ENCODE data around the gene STX16. TPM values are rescaled to one million over a fixed set of nuclear protein-coding genes. Genes with fewer than 3 reads are reported as not detected.

STX16 gene
- total RNA-seq, 1 donor = 52.8 TPM

- peak; percentile 80 to 91 (median 87) for DNase-seq (ENCODE audit: low read depth in 2 of 3, low spot score in 2 of 3)
These were observed 993 bp downstream of the STX16 start for GRCh38 chr20:58651946-58652605.

- DNase-seq (ENCODE audit: low read depth in 2 of 3, low spot score in 2 of 3) = peak in 1 of 3 donors; percentile 21
These were observed 1.7 kb downstream of the STX16 start for GRCh38 chr20:58652606-58653294.

- DNase-seq (ENCODE audit: low read depth in 2 of 3, low spot score in 2 of 3) = no peak
These were observed 3.3 kb downstream of the STX16 start for GRCh38 chr20:58654337-58654736.

- DNase-seq (ENCODE audit: low read depth in 2 of 3, low spot score in 2 of 3) = no peak
These were observed 4.4 kb downstream of the STX16 start for GRCh38 chr20:58655328-58656107.

- no peak for DNase-seq (ENCODE audit: low read depth in 2 of 3, low spot score in 2 of 3)
These were observed 5.7 kb downstream of the STX16 start for GRCh38 chr20:58656831-58657230.

- no peak for DNase-seq (ENCODE audit: low read depth in 2 of 3, low spot score in 2 of 3)
These were observed 6.2 kb downstream of the STX16 start for GRCh38 chr20:58657262-58657661.

- DNase-seq (ENCODE audit: low read depth in 2 of 3, low spot score in 2 of 3) = no peak
These were observed 6.9 kb downstream of the STX16 start for GRCh38 chr20:58657986-58658385.

GRCh38 chr20:58658760-58659159, 7.7 kb downstream of the STX16 start:
- no peak for DNase-seq (ENCODE audit: low read depth in 2 of 3, low spot score in 2 of 3)

- DNase-seq (ENCODE audit: low read depth in 2 of 3, low spot score in 2 of 3) = peak in 1 of 3 donors; percentile 11
These were observed 8.8 kb downstream of the STX16 start for GRCh38 chr20:58659841-58660240.

GRCh38 chr20:58660855-58661597, 9.9 kb downstream of the STX16 start:
- peak in 1 of 3 donors; percentile 54 for DNase-seq (ENCODE audit: low read depth in 2 of 3, low spot score in 2 of 3)

GRCh38 chr20:58661598-58662473, 10.8 kb downstream of the STX16 start:
- no peak for DNase-seq (ENCODE audit: low read depth in 2 of 3, low spot score in 2 of 3)

GRCh38 chr20:58664331-58664730, 13.2 kb downstream of the STX16 start:
- no peak for DNase-seq (ENCODE audit: low read depth in 2 of 3, low spot score in 2 of 3)

- DNase-seq (ENCODE audit: low read depth in 2 of 3, low spot score in 2 of 3) = no peak
These were observed 13.8 kb downstream of the STX16 start for GRCh38 chr20:58664883-58665282.

- DNase-seq (ENCODE audit: low read depth in 2 of 3, low spot score in 2 of 3) = no peak
These were observed 14.5 kb downstream of the STX16 start for GRCh38 chr20:58665606-58666005.

- DNase-seq (ENCODE audit: low read depth in 2 of 3, low spot score in 2 of 3) = no peak
These were observed 15.6 kb downstream of the STX16 start for GRCh38 chr20:58666702-58667101.

- DNase-seq (ENCODE audit: low read depth in 2 of 3, low spot score in 2 of 3) = no peak
These were observed 16.9 kb downstream of the STX16 start for GRCh38 chr20:58667975-58668374.

GRCh38 chr20:58668901-58669286, 17.8 kb downstream of the STX16 start:
- no peak for DNase-seq (ENCODE audit: low read depth in 2 of 3, low spot score in 2 of 3)

- DNase-seq (ENCODE audit: low read depth in 2 of 3, low spot score in 2 of 3) = no peak
These were observed 18.4 kb downstream of the STX16 start for GRCh38 chr20:58669287-58670006.

- DNase-seq (ENCODE audit: low read depth in 2 of 3, low spot score in 2 of 3) = no peak
These were observed 19.0 kb downstream of the STX16 start for GRCh38 chr20:58670102-58670501.

Data from hematopoietic multipotent progenitor cell (in vitro differentiated cells).